DMS114 treated with DMSO at 0.1 percent for 48 hours (cell line): ENCODE measurements around the gene RPS6KL1.
A peak's percentile ranks its signal among the peaks of the same experiment; 100 is the strongest.

ENCODE experiments used
- DNase-seq: peaks from one replicate; lab custom pipeline; 2025; ENCODE audit not compliant: unreplicated experiment; lab: John Stamatoyannopoulos, UW

Gene RPS6KL1

GRCh38 chr14:74922752-74923401 is at the start of gene RPS6KL1:
RPS6KL1 (minus strand) TSS chr14:74923260; CDS start chr14:74921541, 1,719 bp downstream.
- no peak for DNase-seq

DNA sequence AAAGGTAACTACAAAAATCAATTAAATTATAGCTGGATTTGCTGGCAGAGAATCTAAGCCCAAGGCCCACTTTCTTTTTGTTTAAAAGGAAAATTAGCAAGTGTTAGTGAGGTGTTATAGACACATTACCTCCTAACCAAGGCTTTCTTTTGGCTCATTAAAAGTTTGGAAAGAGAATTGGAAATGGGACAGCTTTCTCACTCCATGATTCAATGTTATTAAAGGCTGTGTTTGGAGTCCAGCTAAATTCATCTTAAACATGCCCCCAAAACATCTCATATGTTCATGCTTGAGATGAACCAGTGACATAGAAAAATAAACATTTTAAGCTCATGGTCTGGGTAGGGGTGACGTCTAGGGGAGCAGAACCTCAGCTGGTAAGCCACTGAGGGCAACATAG is 45.8 kb upstream of the RPS6KL1 start:
- no peak for DNase-seq

- no peak for DNase-seq
Measured at GRCh38 chr14:74965486-74966153, 42.6 kb upstream of the RPS6KL1 start.

- DNase-seq: no peak
Measured at GRCh38 chr14:74964787-74965485, 41.9 kb upstream of the RPS6KL1 start.

DNA sequence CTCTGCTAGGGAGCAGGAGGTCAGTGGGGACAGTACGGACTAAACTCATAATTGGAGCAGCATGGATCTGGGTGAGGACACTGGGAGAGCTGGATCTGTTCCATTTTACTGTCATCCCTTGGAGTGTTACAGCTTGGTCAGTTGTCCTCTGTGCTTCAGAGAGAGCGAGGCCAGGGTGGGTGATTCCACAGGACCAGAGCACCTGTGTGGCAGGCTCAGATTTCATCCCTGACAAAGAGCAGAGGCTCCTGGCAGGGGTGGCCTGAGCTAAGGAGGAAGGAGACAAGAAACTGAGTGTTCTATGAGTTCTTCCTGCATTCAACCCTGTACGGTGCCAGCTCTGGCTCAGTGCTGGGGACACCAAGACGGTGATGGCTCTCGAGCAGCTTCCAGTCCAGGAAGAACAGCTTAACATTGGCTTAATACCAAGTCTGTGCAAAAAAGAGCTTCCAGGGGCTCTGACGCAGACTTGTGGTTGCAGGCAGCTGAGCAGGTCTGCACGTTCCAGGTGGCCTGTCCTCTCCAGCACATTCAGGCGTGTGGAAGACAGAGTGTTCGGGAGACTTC is 40.7 kb upstream of the RPS6KL1 start:
- no peak for DNase-seq

DNA sequence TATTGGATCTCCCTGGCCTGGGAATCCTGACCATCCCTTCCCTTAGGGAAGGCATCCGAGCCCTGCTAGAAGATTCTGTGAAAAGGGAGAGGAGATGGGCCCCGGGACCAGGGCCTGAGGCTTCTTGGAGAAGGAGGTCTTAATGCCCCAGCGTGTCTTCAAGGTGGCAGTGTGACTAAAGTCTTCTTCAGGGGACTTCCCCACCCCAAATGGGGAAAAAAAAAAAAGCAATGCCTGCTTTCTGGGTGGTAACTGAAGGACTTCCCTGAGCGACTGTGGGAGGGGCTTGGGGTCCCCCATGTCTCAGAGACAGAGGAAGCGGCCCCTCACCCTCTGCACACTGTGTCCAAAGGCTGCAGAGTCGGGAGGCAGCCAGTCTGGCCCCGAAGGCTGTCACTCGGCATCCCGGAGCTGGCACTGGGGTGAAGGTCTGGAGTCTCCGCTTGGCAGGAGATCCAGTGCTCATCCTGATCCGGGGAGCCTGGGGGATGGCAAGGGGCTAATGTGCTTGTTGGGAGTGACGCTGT is 40.2 kb upstream of the RPS6KL1 start:
- DNase-seq: no peak

DNA sequence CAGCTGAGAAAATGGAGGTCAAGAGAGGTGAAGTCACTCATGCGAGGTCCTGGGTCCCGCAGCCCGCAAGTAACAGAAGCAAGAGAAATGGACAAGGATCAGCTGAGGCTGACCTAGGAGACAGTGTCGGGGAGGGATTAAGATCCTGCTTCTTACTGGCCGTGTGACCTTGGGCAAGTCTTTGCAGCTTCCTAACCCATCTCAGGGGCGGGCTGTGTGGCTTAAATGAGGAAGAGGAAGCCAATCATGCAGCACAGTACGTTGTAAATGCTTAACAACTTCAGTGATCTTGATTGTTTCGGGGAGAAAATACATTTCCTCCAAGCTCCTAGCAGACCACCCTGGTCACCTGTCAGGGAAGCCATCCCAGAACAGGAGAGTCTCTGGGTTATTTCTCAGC is 39.4 kb upstream of the RPS6KL1 start:
- no peak for DNase-seq

DNA sequence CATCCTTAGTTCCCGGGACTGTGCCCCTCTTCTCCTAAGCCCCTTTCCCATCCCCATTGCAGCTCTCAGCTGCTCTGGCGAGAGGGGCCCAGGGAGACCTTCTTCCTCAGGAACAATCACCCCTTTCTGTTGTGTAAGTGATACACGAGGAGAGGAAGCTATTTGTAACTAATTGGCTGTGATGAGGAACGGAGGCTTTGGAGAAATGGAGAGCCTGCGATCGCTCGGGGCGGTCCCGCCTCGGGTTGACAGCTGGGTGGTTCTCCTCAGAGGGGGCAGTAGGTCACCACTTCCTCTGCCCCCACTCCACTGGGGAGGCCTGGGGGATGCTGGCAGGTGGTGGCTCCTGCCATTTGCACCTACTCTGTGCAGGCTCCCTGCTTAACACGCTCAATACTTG is 39.0 kb upstream of the RPS6KL1 start:
- DNase-seq: no peak

DNA sequence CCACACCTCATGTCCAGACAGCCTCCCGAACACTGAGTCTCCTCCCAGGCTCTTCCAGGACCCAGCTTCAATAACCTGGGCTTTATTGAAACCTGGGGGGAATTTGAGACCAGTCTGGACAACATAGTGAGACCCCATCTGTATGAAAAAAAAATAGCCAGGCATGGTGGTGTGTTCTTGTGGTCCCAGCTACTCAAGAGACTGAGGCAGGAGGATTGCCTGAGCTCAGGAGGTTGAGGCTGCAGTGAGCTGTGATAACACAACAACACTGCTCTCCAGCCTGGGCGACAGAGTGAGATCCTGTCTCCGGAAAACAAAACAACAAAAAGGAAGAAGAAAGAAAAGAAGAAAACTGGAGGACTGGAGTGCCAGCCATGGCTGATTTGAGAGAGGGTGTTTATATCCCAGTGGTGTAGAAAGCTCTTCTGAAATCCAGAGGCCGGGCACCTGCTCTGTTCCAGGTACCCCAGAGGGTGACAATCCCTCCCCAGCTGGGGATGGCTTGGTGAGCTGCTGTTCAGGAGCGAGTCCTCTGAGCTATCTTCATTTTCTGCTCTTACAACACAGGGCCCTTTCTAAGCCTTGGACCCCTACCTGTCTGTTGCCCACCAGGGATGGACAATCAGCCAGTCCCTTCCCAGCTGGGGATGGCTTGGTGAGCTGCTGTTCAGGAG is 38.3 kb upstream of the RPS6KL1 start:
- no peak for DNase-seq

DNA sequence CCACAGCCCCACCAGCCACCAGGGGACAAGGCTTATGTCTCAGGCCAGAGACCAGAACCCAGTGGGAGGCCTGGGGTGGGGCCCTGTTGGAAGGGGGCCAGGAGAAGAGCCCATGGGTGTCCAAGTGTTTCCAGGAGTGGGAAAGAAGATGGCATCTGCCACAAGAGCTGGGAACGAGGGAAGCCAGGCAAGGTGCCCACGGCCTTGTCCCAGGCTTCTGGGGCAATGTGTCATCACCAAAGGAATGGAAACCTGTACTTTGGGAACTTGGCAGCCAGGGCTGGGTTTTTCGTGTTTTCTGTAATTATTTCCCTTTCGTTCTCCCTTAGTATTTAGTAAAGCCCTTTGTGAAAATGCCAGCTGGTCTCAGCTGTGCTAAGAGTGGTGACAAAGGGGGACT is 37.7 kb upstream of the RPS6KL1 start:
- no peak for DNase-seq

GRCh38 chr14:74959596-74960180 is 36.6 kb upstream of the RPS6KL1 start:
- DNase-seq: no peak

DNA sequence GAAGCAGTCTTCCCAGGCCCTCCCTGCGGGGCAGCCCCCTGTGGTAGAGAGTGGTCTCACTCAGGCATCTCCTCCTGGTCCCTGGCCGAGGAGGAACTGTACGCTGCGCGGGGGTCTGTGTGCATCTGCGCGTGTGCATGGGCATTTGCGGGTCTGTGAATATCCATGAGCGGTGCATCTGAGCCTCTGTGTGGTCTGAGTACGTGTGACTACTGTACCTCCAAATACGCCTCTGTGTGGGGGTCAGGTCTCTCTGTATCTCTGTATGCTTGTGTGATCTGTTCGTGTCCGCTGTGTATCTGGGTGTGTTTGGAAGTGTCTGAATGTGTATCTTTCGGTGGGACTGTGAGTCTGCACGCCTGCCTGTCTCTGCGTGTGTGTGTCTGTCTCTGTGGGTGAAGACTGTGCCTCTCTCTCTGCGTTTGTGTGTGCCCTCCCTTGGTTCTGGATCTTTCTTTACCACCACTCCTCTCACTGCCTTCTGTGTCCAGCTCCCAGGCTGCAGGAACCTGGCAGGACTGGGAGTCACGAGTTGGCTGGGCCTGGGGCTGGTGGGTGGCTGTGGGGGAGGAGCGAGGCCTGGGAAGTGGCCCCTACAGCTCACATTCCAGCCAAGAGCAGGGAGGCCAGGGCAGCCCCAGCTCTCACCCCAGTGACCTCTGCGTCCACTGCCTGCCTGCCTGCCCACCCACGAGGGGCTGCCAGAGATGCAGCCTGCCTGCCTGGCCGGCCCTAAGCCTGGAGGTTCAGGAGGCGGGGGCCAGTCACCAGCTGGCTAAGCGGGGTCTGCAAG is 33.4 kb upstream of the RPS6KL1 start:
- no peak for DNase-seq

- DNase-seq: no peak
Measured at GRCh38 chr14:74956027-74956279, 32.9 kb upstream of the RPS6KL1 start.

DNA sequence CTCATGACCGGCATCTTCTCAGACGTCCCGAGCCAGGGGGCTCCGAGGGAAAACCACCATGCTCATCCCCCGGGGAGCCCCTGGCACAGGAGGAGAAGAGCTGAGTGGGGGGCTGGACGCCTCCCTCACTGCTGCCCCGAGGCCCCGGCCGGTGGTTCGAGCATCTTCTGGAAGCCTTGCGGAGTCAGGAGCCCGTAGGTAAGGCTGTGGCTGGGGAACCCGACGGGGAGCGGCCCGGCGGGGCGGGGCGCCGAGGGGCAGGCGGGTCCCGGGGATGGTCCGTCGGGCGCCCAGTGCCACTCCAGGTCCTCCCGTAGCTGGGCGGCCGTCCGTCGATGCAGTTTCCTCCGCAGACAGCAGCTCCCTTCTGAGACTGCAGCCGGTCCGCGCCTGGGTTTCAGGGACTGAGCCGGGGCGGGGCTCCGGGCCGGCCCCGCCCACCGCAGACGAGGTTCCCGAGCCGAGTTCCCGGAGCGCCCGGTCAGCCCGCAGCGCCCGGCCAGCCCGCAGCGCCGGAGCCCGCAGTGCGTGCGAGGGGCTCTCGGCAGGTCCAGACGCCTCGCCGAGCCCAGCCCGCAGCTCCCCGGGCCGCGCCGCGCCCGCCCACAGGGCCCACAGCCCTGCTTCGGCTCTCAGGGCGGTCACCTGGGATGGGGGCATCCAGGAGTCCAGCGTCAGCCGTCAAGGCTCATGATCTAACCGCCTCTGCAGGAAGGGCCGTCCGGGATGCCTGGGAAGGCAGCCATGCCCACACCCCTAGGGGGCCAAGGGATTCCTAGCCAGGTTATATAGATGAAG is 32.4 kb upstream of the RPS6KL1 start, which contains the start of gene PGF:
TSS of gene PGF (minus strand) at position 369 of the 798 bp plus-strand sequence. CDS start at position 14, 355 bp downstream.
- peak; percentile 5 for DNase-seq

- DNase-seq: no peak
Measured at GRCh38 chr14:74954947-74955228, 31.8 kb upstream of the RPS6KL1 start.

GRCh38 chr14:74954232-74954946 is 31.3 kb upstream of the RPS6KL1 start:
- no peak for DNase-seq

DNA sequence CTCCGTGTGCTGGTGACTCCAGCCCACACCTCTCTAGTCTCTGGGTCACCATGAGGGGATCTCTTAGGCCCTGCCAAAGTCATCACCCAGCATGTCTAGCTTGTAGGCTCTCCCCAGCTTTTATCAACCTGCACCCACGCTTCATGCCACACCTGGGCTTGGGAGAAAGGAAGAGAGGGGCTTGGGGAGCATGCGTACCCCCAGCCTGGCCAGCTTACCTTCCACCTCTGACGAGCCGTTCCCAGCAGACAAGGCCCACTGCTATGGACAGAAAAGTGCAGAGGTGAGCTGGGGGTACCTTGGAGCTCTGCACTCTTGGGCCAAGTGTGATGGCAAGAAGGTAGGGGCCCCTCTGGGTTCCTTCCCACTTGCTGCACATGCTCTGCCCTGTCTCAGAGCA is 30.6 kb upstream of the RPS6KL1 start:
- DNase-seq: no peak

- no peak for DNase-seq
Measured at GRCh38 chr14:74952697-74953484, 29.8 kb upstream of the RPS6KL1 start.
